AG10803 (cell line): ENCODE data around the gene DOCK1.

Source experiments
- DNase-seq: peaks from one replicate; pipeline ENCODE4 v3.0.0; 2010; ENCODE audit warnings: low read depth
- H3K4me3 ChIP-seq: 2 replicates; pipeline ENCODE4 v1.5.1; 2011; ENCODE audit warnings: mild to moderate bottlenecking, low read length, control low read depth
- TF ChIP-seq, protein P1 (sequence below): conservative IDR thresholded peaks from 2 replicates; pipeline ENCODE4 v1.5.1; 2011; ENCODE audit warnings: mild to moderate bottlenecking, low read length, control low read depth, inconsistent platforms

DOCK1 gene

DNA sequence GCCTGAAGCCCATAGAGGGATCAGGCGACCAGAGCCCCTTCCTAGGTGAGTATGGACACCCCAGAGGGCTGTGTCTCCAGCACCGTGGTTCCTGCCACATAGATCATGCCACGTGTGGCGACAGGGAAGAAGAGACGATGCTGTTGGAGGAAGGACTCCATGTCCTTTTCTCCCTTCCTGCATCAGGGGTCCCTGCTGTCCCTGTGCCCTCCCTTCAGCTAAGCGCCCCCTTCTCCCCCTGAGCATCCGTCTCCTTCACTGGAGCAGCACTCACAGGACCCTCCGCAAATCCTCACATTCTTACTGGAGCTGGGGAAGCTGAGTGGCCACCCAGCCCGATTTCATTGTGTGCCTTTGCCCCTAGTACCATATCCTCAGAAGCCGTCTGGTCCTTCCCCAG, 558.3 kb downstream of the DOCK1 start:
- no peak for DNase-seq
- TF ChIP-seq, protein P1, sequence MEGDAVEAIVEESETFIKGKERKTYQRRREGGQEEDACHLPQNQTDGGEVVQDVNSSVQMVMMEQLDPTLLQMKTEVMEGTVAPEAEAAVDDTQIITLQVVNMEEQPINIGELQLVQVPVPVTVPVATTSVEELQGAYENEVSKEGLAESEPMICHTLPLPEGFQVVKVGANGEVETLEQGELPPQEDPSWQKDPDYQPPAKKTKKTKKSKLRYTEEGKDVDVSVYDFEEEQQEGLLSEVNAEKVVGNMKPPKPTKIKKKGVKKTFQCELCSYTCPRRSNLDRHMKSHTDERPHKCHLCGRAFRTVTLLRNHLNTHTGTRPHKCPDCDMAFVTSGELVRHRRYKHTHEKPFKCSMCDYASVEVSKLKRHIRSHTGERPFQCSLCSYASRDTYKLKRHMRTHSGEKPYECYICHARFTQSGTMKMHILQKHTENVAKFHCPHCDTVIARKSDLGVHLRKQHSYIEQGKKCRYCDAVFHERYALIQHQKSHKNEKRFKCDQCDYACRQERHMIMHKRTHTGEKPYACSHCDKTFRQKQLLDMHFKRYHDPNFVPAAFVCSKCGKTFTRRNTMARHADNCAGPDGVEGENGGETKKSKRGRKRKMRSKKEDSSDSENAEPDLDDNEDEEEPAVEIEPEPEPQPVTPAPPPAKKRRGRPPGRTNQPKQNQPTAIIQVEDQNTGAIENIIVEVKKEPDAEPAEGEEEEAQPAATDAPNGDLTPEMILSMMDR: no peak
- no peak overlapping the region for H3K4me3 ChIP-seq

DNA sequence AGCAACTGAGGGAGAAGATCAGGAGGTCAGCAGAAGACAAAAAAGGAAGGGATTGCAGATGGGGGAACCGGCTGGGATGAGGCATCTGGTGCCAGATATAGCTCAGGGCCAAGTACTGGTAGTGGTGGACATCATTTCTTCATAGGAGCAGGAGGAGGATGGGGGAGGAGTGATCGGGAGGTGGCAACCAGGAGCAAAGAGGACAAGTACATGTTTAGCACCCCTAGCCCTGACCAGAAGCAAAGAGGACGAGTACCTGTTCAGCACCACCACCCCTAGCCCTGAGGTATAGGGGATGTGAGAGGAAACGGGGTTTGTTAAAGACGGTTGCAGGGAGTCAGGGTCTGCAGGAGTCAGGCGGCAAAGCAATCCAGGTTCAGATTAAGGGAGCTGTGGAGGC, 559.3 kb downstream of the DOCK1 start:
- TF ChIP-seq, protein P1: no peak
- H3K4me3 ChIP-seq: no peak overlapping the region
- DNase-seq: no peak

DNA sequence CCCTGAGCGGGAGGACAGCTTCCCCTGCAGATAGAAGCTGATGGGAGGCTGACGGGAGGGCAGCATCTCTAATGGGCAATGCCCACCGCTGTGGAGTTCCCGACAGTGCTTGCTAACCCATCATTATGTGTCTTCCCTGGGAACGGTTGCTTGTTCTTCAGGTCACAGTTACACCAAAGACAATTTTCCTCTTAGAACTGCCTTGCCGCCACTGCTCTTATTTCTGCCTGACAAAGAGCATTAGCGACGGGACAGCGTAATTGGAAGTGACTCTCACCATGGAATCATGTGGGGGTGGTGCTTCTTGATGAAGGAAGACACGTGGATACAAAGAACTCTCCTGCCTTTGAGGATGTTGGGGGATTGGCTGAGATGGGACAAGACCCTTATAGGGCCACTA, 562.6 kb downstream of the DOCK1 start:
- TF ChIP-seq, protein P1: no peak
- DNase-seq: no peak
- H3K4me3 ChIP-seq: no peak overlapping the region

DNA sequence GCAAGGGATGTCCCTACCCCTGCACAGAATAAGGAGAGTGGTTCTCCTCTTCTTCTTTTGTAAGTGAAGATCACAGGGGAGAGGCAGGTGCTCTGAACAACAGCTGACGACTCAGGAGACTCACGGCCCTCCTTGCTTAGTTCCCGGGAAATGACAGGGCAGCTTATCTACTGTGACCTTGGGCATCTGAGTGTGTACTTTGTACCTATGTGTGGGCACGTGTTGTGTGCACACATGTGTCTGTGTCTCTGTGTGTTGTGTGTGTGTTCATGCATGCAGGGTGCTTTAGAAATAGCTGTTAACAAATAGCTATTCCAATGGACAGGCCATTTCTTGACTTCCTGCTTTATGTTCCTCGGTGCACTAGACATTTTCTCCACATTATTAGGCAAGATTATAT, 563.4 kb downstream of the DOCK1 start:
- TF ChIP-seq, protein P1: no peak
- DNase-seq: no peak
- no peak overlapping the region for H3K4me3 ChIP-seq

DNA sequence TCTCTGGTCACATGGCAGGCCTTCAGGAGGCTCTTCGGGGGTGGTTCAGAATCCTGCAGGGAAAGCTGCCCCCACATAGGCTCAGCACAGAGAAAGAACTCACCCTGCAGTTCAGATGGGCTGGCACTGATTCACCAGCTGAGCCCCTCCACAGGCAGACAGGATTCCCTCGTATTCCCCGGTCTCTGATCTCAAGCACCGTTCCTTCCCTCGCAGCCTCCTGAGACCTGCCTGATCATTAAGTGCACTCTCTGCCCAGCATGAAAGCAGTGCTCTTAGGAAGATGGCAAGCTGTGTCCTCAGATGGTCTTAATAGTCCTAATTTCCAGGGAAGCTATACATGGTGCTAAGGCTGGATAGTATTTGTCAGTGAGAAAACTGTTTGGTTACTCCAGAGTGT, 565.7 kb downstream of the DOCK1 start:
- H3K4me3 ChIP-seq: no peak overlapping the region
- no peak for DNase-seq
- TF ChIP-seq, protein P1: no peak

DNA sequence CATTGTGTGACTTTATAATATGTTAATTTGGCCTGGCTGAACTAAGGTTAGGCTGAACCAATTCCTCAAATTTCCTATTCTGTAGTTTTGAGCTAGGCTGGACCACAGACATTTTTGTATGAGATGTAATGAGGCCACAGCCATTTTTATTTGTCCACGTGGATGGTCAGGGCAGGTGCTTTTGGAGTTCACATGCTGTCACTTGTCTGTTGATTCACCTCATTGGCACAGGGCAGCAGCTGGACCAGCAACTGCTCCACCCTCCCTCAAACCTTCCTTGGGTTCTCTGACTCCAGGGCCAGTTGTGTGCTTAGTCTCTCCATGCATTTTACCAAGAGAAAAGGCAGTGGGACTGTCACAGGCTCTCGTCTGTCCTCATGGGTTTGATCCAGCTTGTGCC, 567.7 kb downstream of the DOCK1 start:
- no peak for DNase-seq
- H3K4me3 ChIP-seq: no peak overlapping the region
- TF ChIP-seq, protein P1: no peak

DNA sequence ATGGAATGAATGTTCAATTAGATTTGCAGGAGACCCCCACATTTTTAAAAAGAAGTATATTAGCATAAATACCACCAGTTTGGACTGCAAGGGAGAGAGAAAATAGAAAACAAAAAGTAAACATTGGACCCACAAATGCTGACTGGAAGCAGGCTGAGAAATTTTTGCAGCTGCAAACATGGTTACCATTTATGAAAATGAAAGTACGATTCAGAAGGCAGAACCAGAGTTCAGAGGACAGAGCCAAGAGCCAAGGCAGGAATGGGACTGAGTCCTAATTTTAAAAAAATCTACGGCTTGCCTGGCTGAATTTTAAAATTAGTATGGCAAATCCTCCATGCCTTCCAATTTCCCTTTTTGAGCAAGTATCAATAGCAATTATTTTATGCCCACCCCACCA, 569.3 kb downstream of the DOCK1 start:
- TF ChIP-seq, protein P1: no peak
- DNase-seq: no peak
- H3K4me3 ChIP-seq: no peak overlapping the region
